MM.1S (cell line): ENCODE results near the gene ABHD3.
"Not testable (repeated sequence)": the region's sequence is repeated elsewhere in the genome, so short reads cannot be mapped to it uniquely, and the experiment has no call there.

Experiments
- DNase-seq: peaks from one replicate; pipeline ENCODE4 v3.0.0-alpha.2; 2015
- H2AFZ ChIP-seq: fragments of 300-600 bp; sonication (generic); 2 replicates; pipeline ENCODE4 v1.6.0; 2016; ENCODE audit warnings: antibody characterized with exemption, low read length
- H3F3A ChIP-seq: fragments of 300-600 bp; sonication (generic); 2 replicates; pipeline ENCODE4 v1.6.1; 2016; ENCODE audit warnings: mild to moderate bottlenecking, antibody characterized with exemption, low read length, moderate library complexity, mixed read lengths; ENCODE audit not compliant: insufficient read depth
- H3K27ac ChIP-seq: fragments of 300-600 bp; sonication (generic); 2 replicates; pipeline ENCODE4 v1.5.1; 2016; ENCODE audit warnings: mild to moderate bottlenecking, low read length
- H3K27me3 ChIP-seq: fragments of 300-600 bp; sonication (generic); replicated peaks from 2 replicates; pipeline ENCODE4 v1.6.0; 2016; ENCODE audit warnings: low read length; ENCODE audit not compliant: insufficient read depth
- H3K36me3 ChIP-seq: fragments of 300-600 bp; sonication (generic); replicated peaks from 2 replicates; pipeline ENCODE4 v1.6.1; 2016; ENCODE audit warnings: mild to moderate bottlenecking, low read length, mixed read lengths; ENCODE audit not compliant: insufficient read depth
- H3K4me1 ChIP-seq: fragments of 300-600 bp; sonication (generic); 2 replicates; pipeline ENCODE4 v1.6.1; 2016; ENCODE audit warnings: low read length, mixed read lengths
- H3K4me2 ChIP-seq: fragments of 300-600 bp; sonication (generic); 2 replicates; pipeline ENCODE4 v1.6.0; 2016; ENCODE audit warnings: low read depth, low read length
- H3K4me3 ChIP-seq: fragments of 300-600 bp; sonication (generic); 2 replicates; pipeline ENCODE4 v1.5.1; 2016; ENCODE audit warnings: low read length, mixed read lengths
- H3K79me2 ChIP-seq: fragments of 300-600 bp; sonication (generic); 2 replicates; pipeline ENCODE4 v1.6.1; 2016; ENCODE audit warnings: mixed run types, low read length, mixed read lengths
- H3K9ac ChIP-seq: fragments of 300-600 bp; sonication (generic); 2 replicates; pipeline ENCODE4 v1.6.1; 2016; ENCODE audit warnings: low read length, mixed read lengths
- H3K9me2 ChIP-seq: fragments of 300-600 bp; sonication (generic); replicated peaks from 2 replicates; pipeline ENCODE4 v1.6.1; 2016; ENCODE audit warnings: mild to moderate bottlenecking, low read length, mixed read lengths; ENCODE audit not compliant: insufficient read depth
- H3K9me3 ChIP-seq: fragments of 300-600 bp; sonication (generic); replicated peaks from 2 replicates; pipeline ENCODE4 v1.6.1; 2016; ENCODE audit warnings: mild to moderate bottlenecking, low read length, mixed read lengths; ENCODE audit not compliant: insufficient read depth
- H4K20me1 ChIP-seq: fragments of 300-600 bp; sonication (generic); 2 replicates; pipeline ENCODE4 v1.6.1; 2016; ENCODE audit warnings: mild to moderate bottlenecking, low read length, moderate library complexity, mixed read lengths; ENCODE audit not compliant: insufficient read depth
- CTCF ChIP-seq: fragments of 300-600 bp; sonication (generic); IDR thresholded peaks from 2 replicates; pipeline ENCODE4 v1.5.1; 2016; ENCODE audit warnings: antibody characterized with exemption, low read length, mixed read lengths
- EZH2 ChIP-seq: fragments of 300-600 bp; sonication (generic); optimal IDR thresholded peaks from 2 replicates; pipeline ENCODE3; 2017; ENCODE audit warnings: low read depth, mild to moderate bottlenecking, antibody characterized with exemption, low read length, mixed read lengths
- EZH2phosphoT487 ChIP-seq: fragments of 300-600 bp; sonication (generic); IDR thresholded peaks from 2 replicates; pipeline ENCODE4 v1.6.1; 2018; ENCODE audit warnings: antibody characterized with exemption, low read length

ABHD3 gene

GRCh38 chr18:21678859-21679258 lies 25.7 kb downstream of the ABHD3 start:
- Histone ChIP-seq H3K4me2 (peak overlapping the region; percentile 7; the same call in 1 of the 2 replicates), H3F3A (peaks cover 12% of the 10 kb centered on the region; the same call in 1 of the 2 replicates), H3K79me2 (peaks cover 40% of the 10 kb centered on the region), H4K20me1 (no peaks in the 10 kb centered on the region), H3K27me3 (no peaks in the 10 kb centered on the region), H3K36me3 (no peaks in the 10 kb centered on the region; the same call in 1 of the 2 replicates), H3K9me3 (no peaks in the 10 kb centered on the region), H3K27ac (peak overlapping the region; percentile 14; the same call in 1 of the 2 replicates), H3K9ac (no peak overlapping the region), H2AFZ (no peak overlapping the region), H3K4me3 (no peak overlapping the region), H3K4me1 (peaks cover 9% of the 10 kb centered on the region), H3K9me2 (no peaks in the 10 kb centered on the region)
- DNase-seq: peak; percentile 39
- TF ChIP-seq EZH2: no peak
- TF ChIP-seq EZH2phosphoT487: no peak
- no peak for TF ChIP-seq CTCF

GRCh38 chr18:21675354-21675753 lies 29.2 kb downstream of the ABHD3 start:
- H3K36me3 ChIP-seq, H3K9me2 ChIP-seq, H3K4me2 ChIP-seq, H3K9me3 ChIP-seq, H3K9ac ChIP-seq, H2AFZ ChIP-seq, H3K4me3 ChIP-seq, H4K20me1 ChIP-seq, H3K27ac ChIP-seq, H3K4me1 ChIP-seq, H3F3A ChIP-seq, DNase-seq, H3K27me3 ChIP-seq: not testable (repeated sequence)
- H3K79me2 ChIP-seq: peaks cover 18% of the 10 kb centered on the region

GRCh38 chr18:21672521-21673267 lies 31.9 kb downstream of the ABHD3 start:
- TF ChIP-seq CTCF (no peak), EZH2phosphoT487 (no peak), EZH2 (no peak)
- Histone ChIP-seq H4K20me1 (no peaks in the 10 kb centered on the region), H3K4me2 (no peak overlapping the region), H3K4me1 (no peaks in the 10 kb centered on the region), H3K36me3 (no peaks in the 10 kb centered on the region), H3K9me3 (no peaks in the 10 kb centered on the region), H3K4me3 (no peak overlapping the region), H3K9ac (no peak overlapping the region), H2AFZ (no peak overlapping the region), H3K79me2 (peaks cover 12% of the 10 kb centered on the region), H3F3A (no peaks in the 10 kb centered on the region), H3K27ac (no peak overlapping the region), H3K9me2 (no peaks in the 10 kb centered on the region), H3K27me3 (no peaks in the 10 kb centered on the region)
- DNase-seq: no peak

GRCh38 chr18:21669736-21670285 lies 34.8 kb downstream of the ABHD3 start:
- no peak overlapping the region for H3K4me3 ChIP-seq
- H3F3A ChIP-seq: no peaks in the 10 kb centered on the region
- H3K36me3 ChIP-seq: no peaks in the 10 kb centered on the region
- H2AFZ ChIP-seq: no peak overlapping the region
- no peak overlapping the region for H3K9ac ChIP-seq
- H3K9me3 ChIP-seq: no peaks in the 10 kb centered on the region
- H3K9me2 ChIP-seq: no peaks in the 10 kb centered on the region
- H4K20me1 ChIP-seq: no peaks in the 10 kb centered on the region
- no peak for DNase-seq
- H3K4me2 ChIP-seq: no peak overlapping the region
- H3K27ac ChIP-seq: no peak overlapping the region
- no peaks in the 10 kb centered on the region for H3K27me3 ChIP-seq
- TF ChIP-seq CTCF: no peak
- TF ChIP-seq EZH2phosphoT487: no peak
- peaks cover 8% of the 10 kb centered on the region for H3K79me2 ChIP-seq
- no peaks in the 10 kb centered on the region for H3K4me1 ChIP-seq
